Activated T-helper 1 cell treated with anti-CD3 and anti-CD28 coated beads, Interleukin-2, amount 50 U/mL, for 16 hours (primary cell): ENCODE results near the gene FUBP1.
"Not testable (repeated sequence)": the region's sequence is repeated elsewhere in the genome, so short reads cannot be mapped to it uniquely, and the experiment has no call there.

ENCODE experiments used
- DNase-seq, 2 donors: peaks; one replicate each; pipeline ENCODE4 v3.0.0-alpha.2; 2020; ENCODE audit warnings: low read depth in 1 of 2, low spot score in 1 of 2

Gene FUBP1

GRCh38 chr1:77978969-77979876, at the start of gene FUBP1:
Gene FUBP1, minus strand, starts transcription at chr1:77979072. Its CDS starts 68 bp downstream, at chr1:77979004.
- peak; percentile 85 to 89 for DNase-seq

GRCh38 chr1:78021134-78021533, 42.3 kb upstream of the FUBP1 start:
- DNase-seq, result not testable (repeated sequence)

GRCh38 chr1:78019024-78019423, 40.2 kb upstream of the FUBP1 start:
- no peak for DNase-seq

GRCh38 chr1:78015148-78015547, 36.3 kb upstream of the FUBP1 start:
- no peak for DNase-seq

GRCh38 chr1:78011050-78011449, 32.2 kb upstream of the FUBP1 start:
- DNase-seq, result no peak

GRCh38 chr1:78009836-78010235, 31.0 kb upstream of the FUBP1 start:
- DNase-seq, result no peak

- no peak for DNase-seq
Observed at GRCh38 chr1:78009276-78009675, 30.4 kb upstream of the FUBP1 start.

GRCh38 chr1:78007677-78008341, 28.9 kb upstream of the FUBP1 start:
- no peak for DNase-seq

GRCh38 chr1:78006521-78006920, 27.6 kb upstream of the FUBP1 start:
- no peak for DNase-seq

- no peak for DNase-seq
Observed at GRCh38 chr1:78005755-78006154, 26.9 kb upstream of the FUBP1 start.

- no peak for DNase-seq
Observed at GRCh38 chr1:78005448-78005722, 26.5 kb upstream of the FUBP1 start.

GRCh38 chr1:78004719-78005447, 26.0 kb upstream of the FUBP1 start, which contains the start of gene DNAJB4:
Gene DNAJB4, plus strand, starts transcription at chr1:78004939. Its CDS starts 172 bp downstream, at chr1:78005111.
- peak in 1 of 2 donors; percentile 34 for DNase-seq

GRCh38 chr1:78003882-78004718, 25.2 kb upstream of the FUBP1 start:
- peak in 1 of 2 donors; percentile 23 for DNase-seq

- DNase-seq, result no peak
Observed at GRCh38 chr1:78003070-78003746, 24.3 kb upstream of the FUBP1 start.

GRCh38 chr1:78000536-78000935, 21.7 kb upstream of the FUBP1 start:
- not testable (repeated sequence) for DNase-seq

- no peak for DNase-seq
Observed at GRCh38 chr1:77996734-77997133, 17.9 kb upstream of the FUBP1 start.

- DNase-seq, result no peak
Observed at GRCh38 chr1:77994117-77994705, 15.3 kb upstream of the FUBP1 start.

- DNase-seq, result no peak
Observed at GRCh38 chr1:77991638-77992037, 12.8 kb upstream of the FUBP1 start.

GRCh38 chr1:77990629-77991204, 11.8 kb upstream of the FUBP1 start:
- DNase-seq, result no peak

GRCh38 chr1:77989744-77990143, 10.9 kb upstream of the FUBP1 start:
- no peak for DNase-seq
